Right hindlimb (tissue), 1 donor: ENCODE data around the gene CNPY3.

Experiments
- DNase-seq: peaks from one replicate; pipeline ENCODE4 v3.0.0-alpha.2; 2018

The CNPY3 gene

DNA sequence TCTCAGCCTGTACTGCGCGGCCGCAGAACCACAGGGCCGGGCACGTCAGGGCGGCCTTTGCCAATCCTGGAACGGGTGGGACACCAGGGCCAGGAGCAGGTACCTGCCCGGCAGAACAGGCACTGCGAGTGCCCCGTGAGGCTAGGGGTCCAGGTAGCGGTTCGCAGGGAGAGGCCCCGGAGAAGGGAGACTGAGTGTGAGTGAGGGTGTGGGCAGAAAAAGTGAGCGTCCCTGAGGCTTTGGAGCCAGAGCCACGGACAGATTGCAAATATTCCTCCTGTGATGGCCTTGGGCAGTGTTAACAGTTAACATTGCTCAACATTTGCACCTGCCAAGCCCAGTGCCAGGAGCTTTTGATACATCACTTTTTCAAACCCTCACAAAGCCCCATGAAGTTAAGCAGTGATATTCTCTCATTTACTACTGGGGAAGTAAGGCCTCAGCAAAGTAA lies 31.8 kb downstream of the CNPY3 start:
- DNase-seq, result no peak

DNA sequence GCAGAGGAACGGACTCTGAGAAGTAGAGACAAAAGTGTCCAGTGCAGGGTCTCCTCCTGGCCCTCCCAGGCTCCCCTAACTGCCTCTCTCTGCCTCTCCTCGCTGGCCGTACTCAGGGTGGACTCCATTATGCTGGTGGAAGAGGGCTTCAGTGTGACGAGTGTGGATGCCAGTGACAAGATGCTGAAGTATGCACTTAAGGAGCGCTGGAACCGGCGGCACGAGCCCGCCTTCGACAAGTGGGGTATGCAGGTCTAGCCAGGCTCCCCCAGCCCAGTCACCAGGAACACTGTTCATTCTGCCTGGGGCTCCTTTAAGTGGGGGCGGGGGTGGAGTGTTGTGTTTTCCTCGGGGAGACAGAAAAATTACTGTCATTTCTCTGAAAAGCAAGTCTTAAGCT lies 32.8 kb downstream of the CNPY3 start:
- no peak for DNase-seq

DNA sequence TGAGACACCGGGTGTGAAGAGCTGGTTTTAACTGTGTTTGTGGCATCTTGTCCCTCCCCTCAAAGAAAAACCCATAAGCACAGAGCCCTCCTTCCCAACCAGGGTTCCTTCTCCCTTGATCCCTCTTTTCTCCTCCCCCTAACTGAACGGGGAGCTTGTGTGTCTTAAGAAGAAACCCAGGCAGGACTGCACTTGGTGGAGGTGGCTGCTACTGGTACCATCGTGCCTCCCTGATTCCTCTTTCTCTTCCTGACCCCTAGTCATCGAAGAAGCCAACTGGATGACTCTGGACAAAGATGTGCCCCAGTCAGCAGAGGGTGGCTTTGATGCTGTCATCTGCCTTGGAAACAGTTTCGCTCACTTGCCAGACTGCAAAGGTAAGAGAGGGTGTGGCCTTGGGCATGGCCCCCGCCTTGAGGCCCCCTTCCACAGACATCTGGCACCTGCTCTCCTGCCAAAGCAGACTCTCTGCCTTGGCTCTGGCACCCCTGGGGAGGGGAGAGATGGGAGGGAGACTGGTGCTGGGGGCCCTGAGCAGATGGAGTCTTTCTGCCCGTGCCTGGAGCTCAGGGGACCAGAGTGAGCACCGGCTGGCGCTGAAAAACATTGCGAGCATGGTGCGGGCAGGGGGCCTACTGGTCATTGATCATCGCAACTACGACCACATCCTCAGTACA lies 33.4 kb downstream of the CNPY3 start:
- no peak for DNase-seq

DNA sequence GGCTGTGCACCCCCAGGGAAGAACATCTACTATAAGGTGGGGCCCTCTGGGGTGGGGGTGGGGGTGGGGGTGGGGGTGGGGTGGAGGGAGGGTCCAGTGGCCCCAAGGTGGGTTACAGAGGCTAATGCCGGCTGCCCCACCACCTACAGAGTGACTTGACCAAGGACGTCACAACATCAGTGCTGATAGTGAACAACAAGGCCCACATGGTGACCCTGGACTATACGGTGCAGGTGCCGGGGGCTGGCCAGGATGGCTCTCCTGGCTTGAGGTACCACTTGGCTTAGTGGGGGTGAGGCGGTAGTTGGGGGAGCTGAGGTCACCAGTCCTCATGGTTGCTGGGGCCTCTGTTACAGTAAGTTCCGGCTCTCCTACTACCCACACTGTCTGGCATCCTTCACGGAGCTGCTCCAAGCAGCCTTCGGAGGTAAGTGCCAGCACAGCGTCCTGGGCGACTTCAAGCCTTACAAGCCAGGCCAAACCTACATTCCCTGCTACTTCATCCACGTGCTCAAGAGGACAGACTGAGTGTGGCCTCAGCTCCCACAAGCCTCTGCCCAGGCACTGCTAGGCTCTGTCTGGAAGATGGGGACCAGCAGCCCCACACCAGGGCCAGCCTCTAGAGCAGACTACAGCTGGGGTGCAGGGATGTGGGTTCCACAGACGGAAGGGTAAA lies 34.0 kb downstream of the CNPY3 start:
- DNase-seq, result no peak

- DNase-seq, result no peak
Observed at GRCh38 chr6:42963855-42964605, 34.8 kb downstream of the CNPY3 start.

GRCh38 chr6:42966571-42966970 lies 37.3 kb downstream of the CNPY3 start:
- no peak for DNase-seq

- DNase-seq, result no peak
Observed at GRCh38 chr6:42967228-42967627, 37.9 kb downstream of the CNPY3 start.

DNA sequence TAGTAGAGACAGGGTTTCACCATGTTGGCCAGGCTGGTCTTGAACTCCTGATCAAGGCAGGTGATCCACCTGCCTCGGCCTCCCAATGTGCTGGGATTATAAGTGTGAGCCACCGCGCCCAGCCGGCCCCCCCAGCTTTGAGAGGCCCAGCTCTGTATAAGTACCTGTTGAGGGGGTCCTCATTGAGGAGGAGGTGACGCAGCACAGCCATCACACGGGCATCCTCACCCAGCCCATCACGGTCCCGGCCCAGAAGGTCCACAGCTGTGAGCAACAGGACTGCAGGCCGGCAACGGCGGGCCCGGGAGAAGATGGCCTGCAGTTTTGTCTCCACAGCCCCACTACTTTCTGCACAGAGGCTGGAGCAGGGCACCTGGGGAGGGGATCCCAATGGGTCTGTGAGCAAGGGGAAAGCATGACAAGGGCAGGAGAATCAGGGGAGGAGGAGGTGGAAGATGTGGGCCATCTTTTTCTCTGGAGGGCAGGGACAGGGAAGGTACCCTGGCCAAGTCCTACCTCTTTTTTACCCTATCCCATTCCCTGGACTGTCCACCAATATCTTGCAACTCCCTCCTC lies 38.9 kb downstream of the CNPY3 start:
- no peak for DNase-seq

DNA sequence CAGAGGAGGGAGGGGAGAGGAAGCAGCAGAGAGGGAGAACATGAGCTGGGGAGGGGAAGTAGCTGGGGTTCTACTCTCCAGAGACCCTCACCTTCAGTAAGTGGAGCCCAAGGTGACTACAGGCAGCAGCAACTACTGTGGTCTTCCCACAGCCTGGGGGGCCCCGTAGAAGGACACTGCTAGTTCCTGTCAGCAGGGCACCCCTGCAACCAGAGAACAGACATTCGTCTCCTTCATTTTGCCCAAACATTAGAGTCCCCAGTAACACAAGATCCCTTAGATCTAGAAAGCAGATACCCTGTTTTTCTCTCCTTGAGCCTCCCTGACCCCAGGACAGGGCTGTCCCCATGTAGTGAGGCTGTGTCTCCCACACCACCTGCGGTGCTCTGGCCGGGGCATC lies 39.5 kb downstream of the CNPY3 start:
- DNase-seq, result no peak

DNA sequence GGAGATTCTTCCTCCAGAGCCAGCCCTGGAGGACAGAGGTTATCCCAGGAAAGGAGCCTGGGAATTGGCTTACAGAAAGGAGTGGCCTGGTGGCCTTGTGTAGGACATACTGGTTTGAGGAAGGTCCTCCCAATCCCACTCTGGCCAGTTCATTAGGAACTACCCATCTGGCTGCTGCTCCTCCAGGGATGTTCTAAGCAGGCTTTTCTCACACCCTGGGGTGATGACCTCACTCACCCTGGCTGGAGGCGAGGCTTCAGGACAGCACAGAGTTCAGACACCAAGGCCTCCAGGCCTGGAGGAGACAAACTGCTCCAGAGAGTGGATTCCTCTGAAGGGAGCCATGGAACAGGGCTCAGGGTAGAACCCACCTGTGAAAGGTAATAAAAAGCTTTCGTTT lies 40.2 kb downstream of the CNPY3 start:
- DNase-seq, result no peak

DNA sequence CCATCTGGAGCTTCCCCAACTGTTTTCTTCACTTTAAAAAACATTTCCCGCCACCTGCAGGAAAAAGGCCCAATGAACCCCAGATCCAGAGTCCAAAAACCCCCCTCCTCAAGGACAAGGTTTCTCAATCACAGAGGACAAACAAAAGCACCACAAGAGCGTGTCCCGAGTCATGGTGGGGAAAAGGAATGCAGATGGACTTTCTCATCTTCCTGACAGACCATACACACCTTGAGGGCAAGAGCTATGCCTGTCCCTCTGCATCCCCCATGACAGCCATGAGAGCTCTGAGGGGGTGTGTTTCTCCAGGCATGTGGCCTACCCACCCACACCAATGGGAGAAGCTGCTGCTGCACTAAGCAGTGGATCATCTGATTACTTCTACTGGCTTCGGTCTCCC lies 40.7 kb downstream of the CNPY3 start:
- no peak for DNase-seq

DNA sequence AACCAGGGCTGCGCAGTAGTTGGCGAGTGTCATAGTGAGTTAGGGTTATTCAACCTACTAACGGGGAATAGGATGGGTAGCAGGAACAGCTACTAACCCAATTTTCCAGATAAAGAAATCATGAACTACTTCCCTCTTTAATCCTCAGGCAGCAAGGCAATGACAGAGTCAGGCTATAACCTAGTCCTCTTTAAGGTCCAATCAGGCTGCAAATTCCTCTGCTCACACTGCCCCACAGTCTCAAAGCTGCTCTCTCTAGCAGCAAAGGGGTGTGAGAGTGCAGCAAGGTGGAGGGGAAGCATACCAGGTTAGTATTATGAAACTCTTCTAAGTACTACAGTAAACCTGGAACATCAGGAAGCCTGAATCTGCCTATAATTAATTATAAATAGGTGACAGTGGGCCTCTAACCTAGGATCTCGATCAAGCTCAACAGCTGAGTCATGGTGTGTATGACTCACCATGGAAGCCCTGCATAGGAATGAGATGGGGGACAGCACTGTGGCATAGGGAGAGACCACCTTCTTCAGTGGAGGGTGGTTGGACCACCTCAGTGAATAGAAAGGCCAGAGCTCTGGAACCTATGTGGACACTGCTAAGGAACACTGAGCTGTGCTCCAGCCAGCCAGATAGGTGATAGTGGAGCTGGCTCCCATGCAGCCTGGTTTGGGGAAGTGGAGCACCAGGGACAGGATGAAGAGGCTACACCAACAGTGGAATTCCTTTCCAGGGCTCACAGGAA lies 41.8 kb downstream of the CNPY3 start:
- no peak for DNase-seq

DNA sequence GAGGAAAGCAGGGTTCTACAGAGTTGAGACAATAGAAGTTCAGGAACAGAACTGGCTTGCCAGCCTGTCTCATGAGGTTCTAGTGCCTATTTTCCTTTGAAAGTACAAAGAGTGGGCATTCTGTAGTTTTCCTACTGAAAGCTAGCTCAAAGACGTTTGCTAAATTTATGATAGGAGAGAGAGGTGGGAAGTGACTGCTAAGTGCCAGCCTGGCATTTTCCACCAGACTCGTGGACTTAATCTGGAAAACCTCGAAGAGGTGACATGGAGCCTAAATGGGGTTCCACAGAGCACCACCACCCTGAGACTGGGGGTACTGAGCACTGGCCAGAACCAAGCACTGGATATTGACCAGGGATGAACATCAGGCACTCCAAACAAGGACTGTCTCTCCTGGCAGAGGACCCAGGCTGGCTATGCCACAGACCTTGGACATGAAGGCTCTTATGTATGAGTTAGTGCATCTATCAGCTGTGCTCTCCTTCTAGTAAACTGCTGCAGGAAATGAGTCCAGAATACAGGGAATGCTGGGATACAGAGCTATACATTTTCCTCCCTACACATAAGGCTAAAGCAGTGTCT lies 42.6 kb downstream of the CNPY3 start:
- no peak for DNase-seq

GRCh38 chr6:42973926-42974325 lies 44.6 kb downstream of the CNPY3 start:
- no peak for DNase-seq

GRCh38 chr6:42974919-42975505 lies 45.7 kb downstream of the CNPY3 start:
- DNase-seq, result no peak

DNA sequence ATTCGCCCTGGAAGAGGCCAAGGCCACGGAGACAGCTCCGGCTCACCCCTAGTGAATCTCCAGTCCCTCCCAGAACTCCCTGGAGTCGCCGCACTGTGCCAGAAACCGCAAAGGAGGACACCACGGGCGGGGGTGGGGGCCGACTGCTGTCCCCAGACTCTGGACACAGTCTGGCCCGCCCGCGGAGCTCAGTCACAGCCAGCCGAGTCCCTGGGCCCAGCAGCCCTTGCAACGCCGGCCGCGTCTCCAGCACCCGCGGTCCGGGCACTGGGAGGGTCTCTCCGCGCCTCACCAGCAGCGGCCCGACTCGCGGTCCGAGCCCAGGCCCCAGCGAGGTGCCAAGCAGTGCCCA lies 49.2 kb downstream of the CNPY3 start:
- peak; percentile 49 for DNase-seq

DNA sequence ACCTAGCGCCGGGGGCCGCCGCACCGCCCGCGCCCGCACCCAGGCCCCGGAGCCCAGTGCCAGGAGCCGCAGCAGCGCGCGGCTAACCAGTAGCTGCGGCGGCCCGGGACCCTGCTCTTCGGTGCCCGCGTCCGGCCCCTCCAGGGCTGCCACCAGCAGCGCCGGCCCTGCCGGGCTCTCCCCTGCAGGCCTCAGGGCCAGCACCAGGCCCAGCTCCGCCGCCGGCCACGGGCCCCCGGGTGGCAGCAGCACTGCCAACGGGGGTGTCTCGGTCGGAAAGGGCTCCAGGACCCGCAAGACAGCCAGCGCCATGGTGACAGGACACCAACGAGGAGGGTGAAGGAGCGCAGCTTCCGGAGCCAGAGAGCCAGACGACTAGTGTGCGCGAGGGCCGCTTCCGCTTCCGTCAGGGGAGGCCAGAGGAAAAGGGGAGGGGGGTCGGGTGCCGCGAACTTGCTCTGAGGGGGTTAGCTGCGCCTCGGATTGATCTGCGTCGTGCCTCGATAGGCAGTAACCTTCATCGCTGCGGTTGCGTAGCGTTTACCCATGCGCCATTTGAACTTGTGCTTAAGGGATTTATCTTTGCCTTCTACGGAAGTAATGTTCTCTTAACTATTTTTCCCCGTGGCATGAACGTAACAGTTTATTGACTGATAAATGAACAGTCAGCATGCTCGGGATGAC lies 49.7 kb downstream of the CNPY3 start, which contains the start of gene PEX6:
PEX6 (minus strand) TSS at position 343 of the 684 bp plus-strand sequence; CDS start at position 312, 31 bp downstream.
- DNase-seq, result peak; percentile 92

GRCh38 chr6:42979523-42980177 lies 50.4 kb downstream of the CNPY3 start:
- DNase-seq, result no peak

- no peak for DNase-seq
Observed at GRCh38 chr6:42981836-42982235, 52.6 kb downstream of the CNPY3 start.

- peak; percentile 99 for DNase-seq
Observed at GRCh38 chr6:42984001-42984923, 55.0 kb downstream of the CNPY3 start, which contains the start of gene PPP2R5D. Gene PPP2R5D (plus strand): TSS chr6:42984570. CDS start chr6:42984678, 108 bp downstream.
